HUES48 (cell line): ENCODE results near the gene CHD9.

Experiments used
- H3K27ac ChIP-seq: one replicate; pipeline ENCODE4 v1.7.0; 2013; ENCODE audit warnings: low read depth, low read length, inconsistent platforms
- H3K27me3 ChIP-seq: 2 replicates; pipeline ENCODE4 v1.6.1; 2013; ENCODE audit warnings: mild to moderate bottlenecking, low read length; ENCODE audit not compliant: control insufficient read depth, insufficient read depth
- H3K36me3 ChIP-seq: 2 replicates; pipeline ENCODE4 v1.6.1; 2013; ENCODE audit warnings: low read length; ENCODE audit not compliant: control insufficient read depth, insufficient read depth
- H3K4me1 ChIP-seq: 2 replicates; pipeline ENCODE4 v1.6.1; 2013; ENCODE audit warnings: mild to moderate bottlenecking, low read length; ENCODE audit not compliant: control insufficient read depth, insufficient read depth
- H3K4me3 ChIP-seq: 2 replicates; pipeline ENCODE4 v1.5.1; 2013; ENCODE audit warnings: mild to moderate bottlenecking, low read depth, low read length
- H3K9ac ChIP-seq: 2 replicates; pipeline ENCODE4 v1.6.1; 2013; ENCODE audit warnings: mild to moderate bottlenecking, low read depth, low read length, moderate library complexity
- H3K9me3 ChIP-seq: 2 replicates; pipeline ENCODE4 v1.6.1; 2013; ENCODE audit warnings: low read length; ENCODE audit not compliant: control insufficient read depth, insufficient read depth

The CHD9 gene

GRCh38 chr16:53085931-53086421 is 31.2 kb downstream of the CHD9 start:
- Histone ChIP-seq H3K9me3 (no peaks in the 10 kb centered on the region), H3K27ac (peak overlapping the region; percentile 18)

GRCh38 chr16:53087101-53087500 is 32.3 kb downstream of the CHD9 start:
- Histone ChIP-seq H3K9me3 (no peaks in the 10 kb centered on the region), H3K27me3 (no peaks in the 10 kb centered on the region), H3K36me3 (no peaks in the 10 kb centered on the region), H3K4me1 (peaks cover 65% of the 10 kb centered on the region), H3K4me3 (no peak overlapping the region), H3K9ac (no peak overlapping the region), H3K27ac (peak overlapping the region; percentile 31)

More at GRCh38 chr16:53085931-53086421, 31.2 kb downstream of the CHD9 start:
- H3K36me3 ChIP-seq, result no peaks in the 10 kb centered on the region
- peaks cover 59% of the 10 kb centered on the region for H3K4me1 ChIP-seq
- no peak overlapping the region for H3K9ac ChIP-seq
- no peaks in the 10 kb centered on the region for H3K27me3 ChIP-seq
- no peak overlapping the region for H3K4me3 ChIP-seq

GRCh38 chr16:53089434-53090285 is 34.9 kb downstream of the CHD9 start:
- H3K9me3 ChIP-seq, result no peaks in the 10 kb centered on the region
- no peaks in the 10 kb centered on the region for H3K27me3 ChIP-seq
- peaks cover 66% of the 10 kb centered on the region for H3K4me1 ChIP-seq
- 0 out of 2 replicates have a peak overlapping the region, but pooled peaks have one; percentile 21 for H3K4me3 ChIP-seq
- H3K9ac ChIP-seq, result no peak overlapping the region
- H3K36me3 ChIP-seq, result no peaks in the 10 kb centered on the region
- peak overlapping the region; percentile 93 for H3K27ac ChIP-seq

- Histone ChIP-seq H3K27me3 (no peaks in the 10 kb centered on the region), H3K9me3 (no peaks in the 10 kb centered on the region), H3K4me1 (peaks cover 61% of the 10 kb centered on the region), H3K4me3 (peak overlapping the region; percentile 21; the same call in 1 of the 2 replicates), H3K27ac (peak overlapping the region; percentile 93), H3K9ac (no peak overlapping the region), H3K36me3 (no peaks in the 10 kb centered on the region)
Measured at GRCh38 chr16:53090286-53090590, 35.4 kb downstream of the CHD9 start.

- Histone ChIP-seq H3K27me3 (no peaks in the 10 kb centered on the region), H3K27ac (peak overlapping the region; percentile 93), H3K36me3 (no peaks in the 10 kb centered on the region), H3K4me1 (peaks cover 55% of the 10 kb centered on the region), H3K9ac (peak overlapping the region; percentile 14), H3K4me3 (peak overlapping the region; percentile 21; the same call in 1 of the 2 replicates), H3K9me3 (no peaks in the 10 kb centered on the region)
Measured at GRCh38 chr16:53090591-53091411, 36.0 kb downstream of the CHD9 start.

- Histone ChIP-seq H3K4me1 (peaks cover 47% of the 10 kb centered on the region), H3K9me3 (no peaks in the 10 kb centered on the region), H3K27ac (peak overlapping the region; percentile 93), H3K36me3 (0 out of 2 replicates have a peak, but pooled peaks cover 2% of the 10 kb centered on the region), H3K4me3 (0 out of 2 replicates have a peak overlapping the region, but pooled peaks have one; percentile 24), H3K27me3 (no peaks in the 10 kb centered on the region), H3K9ac (peak overlapping the region; percentile 14; the same call in 1 of the 2 replicates)
Measured at GRCh38 chr16:53091466-53092211, 36.8 kb downstream of the CHD9 start.

- Histone ChIP-seq H3K36me3 (0 out of 2 replicates have a peak, but pooled peaks cover 2% of the 10 kb centered on the region), H3K4me1 (peaks cover 41% of the 10 kb centered on the region), H3K9me3 (no peaks in the 10 kb centered on the region), H3K27me3 (no peaks in the 10 kb centered on the region), H3K9ac (no peak overlapping the region), H3K27ac (peak overlapping the region; percentile 93), H3K4me3 (0 out of 2 replicates have a peak overlapping the region, but pooled peaks have one; percentile 24)
Measured at GRCh38 chr16:53092284-53092683, 37.5 kb downstream of the CHD9 start.

- no peak overlapping the region for H3K27ac ChIP-seq
Measured at GRCh38 chr16:53093162-53093744, 38.5 kb downstream of the CHD9 start.

GRCh38 chr16:53094013-53094630 is 39.3 kb downstream of the CHD9 start:
- Histone ChIP-seq H3K36me3 (0 out of 2 replicates have a peak, but pooled peaks cover 2% of the 10 kb centered on the region), H3K4me1 (peaks cover 53% of the 10 kb centered on the region), H3K27me3 (no peaks in the 10 kb centered on the region), H3K4me3 (no peak overlapping the region), H3K27ac (no peak overlapping the region), H3K9me3 (no peaks in the 10 kb centered on the region), H3K9ac (no peak overlapping the region; the same call in 1 of the 2 replicates)

More at GRCh38 chr16:53093162-53093744, 38.5 kb downstream of the CHD9 start:
- Histone ChIP-seq H3K27me3 (no peaks in the 10 kb centered on the region), H3K4me1 (peaks cover 44% of the 10 kb centered on the region), H3K36me3 (0 out of 2 replicates have a peak, but pooled peaks cover 2% of the 10 kb centered on the region), H3K9me3 (no peaks in the 10 kb centered on the region), H3K9ac (no peak overlapping the region), H3K4me3 (no peak overlapping the region)
